GM21529 (cell line): ENCODE results near the gene GATA2.

Source experiments
- ATAC-seq: cut with Tn5 transposase; IDR thresholded peaks from one replicate; pipeline ENCODE4 v1.9.1; 2021; ENCODE audit not compliant: unreplicated experiment

GATA2 gene

GRCh38 chr3:128435058-128435457, 57.9 kb downstream of the GATA2 start:
- ATAC-seq, result no peak

GRCh38 chr3:128434524-128434923, 58.5 kb downstream of the GATA2 start:
- ATAC-seq, result no peak

GRCh38 chr3:128433837-128434165, 59.2 kb downstream of the GATA2 start:
- ATAC-seq, result no peak

GRCh38 chr3:128432971-128433836, 59.8 kb downstream of the GATA2 start:
- ATAC-seq, result no peak

- ATAC-seq, result no peak
These were observed 60.6 kb downstream of the GATA2 start for GRCh38 chr3:128432301-128432970.

- no peak for ATAC-seq
These were observed 61.1 kb downstream of the GATA2 start for GRCh38 chr3:128431803-128432300.

GRCh38 chr3:128430731-128431130, 62.3 kb downstream of the GATA2 start:
- ATAC-seq, result no peak

GRCh38 chr3:128430301-128430700, 62.7 kb downstream of the GATA2 start:
- no peak for ATAC-seq

- no peak for ATAC-seq
These were observed 63.2 kb downstream of the GATA2 start for GRCh38 chr3:128429751-128430150.
